Stimulated activated CD8-positive, alpha-beta memory T cell treated with anti-CD3 and anti-CD28 coated beads, Interleukin-7, amount 100 ng/mL, for 1 hour (primary cell): ENCODE results near the gene POTEB2.
"Not testable (repeated sequence)": the region's sequence is repeated elsewhere in the genome, so short reads cannot be mapped to it uniquely, and the experiment has no call there.

Source experiments
- DNase-seq, 2 donors: peaks; one replicate each; pipeline ENCODE4 v3.0.0-alpha.2; 2020; ENCODE audit warnings: low read depth in 2 of 2

Gene POTEB2

DNA sequence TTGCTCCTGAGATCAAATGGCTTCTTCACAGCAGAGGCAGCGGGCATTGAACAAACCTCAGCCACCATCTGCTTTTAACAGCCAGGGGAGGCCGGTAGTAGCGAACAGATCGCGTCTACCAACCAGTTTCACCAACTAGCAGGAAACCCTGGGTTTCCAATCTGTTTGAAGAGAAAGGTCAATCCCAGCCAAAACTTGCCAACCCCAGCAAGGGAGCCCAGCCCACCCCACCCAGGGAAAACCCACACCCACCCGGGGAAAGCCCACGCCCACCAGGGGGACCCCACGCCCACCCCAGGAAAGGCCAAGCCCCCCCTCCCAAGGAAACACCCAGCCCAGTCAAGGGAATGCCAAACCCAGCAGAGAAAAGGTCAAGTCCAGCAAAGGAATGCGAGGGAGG lies at the start of gene POTEB2:
TSS of gene POTEB2 (minus strand) at position 101 of the 400 bp plus-strand sequence. CDS start at position 68, 33 bp downstream.
- not testable (repeated sequence) for DNase-seq

DNA sequence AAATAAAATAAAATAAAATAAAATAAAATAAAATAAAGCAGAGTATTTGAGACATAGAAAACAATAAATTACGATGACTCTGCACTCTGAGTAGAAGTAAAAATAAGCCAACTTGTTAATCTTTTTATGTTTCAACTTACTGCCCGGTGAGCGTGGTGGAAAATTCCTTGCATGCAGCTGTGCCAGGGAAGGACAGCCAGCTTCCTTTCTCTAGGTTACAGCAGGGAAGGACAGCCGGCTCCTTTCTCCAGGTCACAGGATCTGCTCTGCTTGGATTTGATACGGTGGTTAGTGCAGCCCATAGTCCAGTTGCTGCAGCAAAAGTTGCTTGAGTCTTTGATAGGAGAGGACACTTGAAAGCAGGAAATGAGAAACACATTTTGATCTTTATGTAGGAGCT lies 13.8 kb upstream of the POTEB2 start:
- not testable (repeated sequence) for DNase-seq

DNA sequence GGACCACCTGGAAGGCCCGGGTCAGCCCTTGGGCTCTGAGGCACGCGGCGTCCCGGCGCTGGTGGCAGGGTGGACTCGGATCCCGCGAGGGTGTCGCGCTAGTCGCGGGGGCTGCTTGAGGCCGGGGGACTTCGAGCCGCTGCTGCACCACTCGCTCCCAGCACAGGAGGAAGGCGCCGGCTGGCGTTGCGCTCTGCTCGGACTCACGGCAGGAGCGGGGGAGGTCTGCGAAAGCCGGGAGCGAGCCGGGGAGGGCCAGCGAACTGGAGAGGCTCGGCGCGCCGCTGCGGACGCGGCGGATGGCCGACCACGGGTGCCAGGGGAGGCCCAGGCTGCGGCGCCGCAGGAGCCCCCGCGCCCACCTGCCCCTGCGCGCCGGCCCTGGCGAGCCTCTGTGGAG lies 12.3 kb upstream of the POTEB2 start:
- DNase-seq, result not testable (repeated sequence)

DNA sequence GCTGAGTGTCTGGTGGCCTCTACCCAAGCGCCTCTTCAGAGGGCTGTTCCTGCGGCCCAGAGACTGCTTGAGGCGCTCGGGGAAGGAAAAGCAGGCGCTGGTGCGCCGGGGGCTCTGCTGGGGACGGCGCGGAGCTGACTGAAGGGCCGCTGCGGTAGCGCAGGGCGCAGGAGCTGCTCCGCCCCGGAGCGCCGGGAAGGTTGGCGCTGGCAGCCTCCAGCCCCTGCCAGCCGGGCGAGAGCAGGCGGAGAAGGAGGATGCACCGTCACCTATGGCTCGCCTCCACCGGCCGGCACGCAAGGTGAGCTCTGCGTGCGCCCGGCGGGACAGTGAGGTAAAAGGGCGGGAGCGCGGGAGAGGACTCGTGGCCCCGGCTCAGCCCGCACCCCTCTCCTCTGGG lies 11.7 kb upstream of the POTEB2 start:
- DNase-seq, result not testable (repeated sequence)
